ENCODE results near the gene SLC6A12.

- TF ChIP-seq POLR2AphosphoS5 (IDR thresholded peaks at IDR 0.05; ENCODE audit: insufficient read depth in 1 of 2, low read depth in 1 of 2) (no peak), POLR2A (IDR thresholded peaks at IDR 0.05) (no peak)
- TF ChIP-seq, protein P1, sequence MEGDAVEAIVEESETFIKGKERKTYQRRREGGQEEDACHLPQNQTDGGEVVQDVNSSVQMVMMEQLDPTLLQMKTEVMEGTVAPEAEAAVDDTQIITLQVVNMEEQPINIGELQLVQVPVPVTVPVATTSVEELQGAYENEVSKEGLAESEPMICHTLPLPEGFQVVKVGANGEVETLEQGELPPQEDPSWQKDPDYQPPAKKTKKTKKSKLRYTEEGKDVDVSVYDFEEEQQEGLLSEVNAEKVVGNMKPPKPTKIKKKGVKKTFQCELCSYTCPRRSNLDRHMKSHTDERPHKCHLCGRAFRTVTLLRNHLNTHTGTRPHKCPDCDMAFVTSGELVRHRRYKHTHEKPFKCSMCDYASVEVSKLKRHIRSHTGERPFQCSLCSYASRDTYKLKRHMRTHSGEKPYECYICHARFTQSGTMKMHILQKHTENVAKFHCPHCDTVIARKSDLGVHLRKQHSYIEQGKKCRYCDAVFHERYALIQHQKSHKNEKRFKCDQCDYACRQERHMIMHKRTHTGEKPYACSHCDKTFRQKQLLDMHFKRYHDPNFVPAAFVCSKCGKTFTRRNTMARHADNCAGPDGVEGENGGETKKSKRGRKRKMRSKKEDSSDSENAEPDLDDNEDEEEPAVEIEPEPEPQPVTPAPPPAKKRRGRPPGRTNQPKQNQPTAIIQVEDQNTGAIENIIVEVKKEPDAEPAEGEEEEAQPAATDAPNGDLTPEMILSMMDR (IDR thresholded peaks at IDR 0.05): no peak
Measured at GRCh38 chr12:148676-149416, 65.1 kb downstream of the SLC6A12 start.

Measured in vagina (tissue), 2 donors.